Activated naive CD4-positive, alpha-beta T cell treated with anti-CD3 and anti-CD28 coated beads, Interleukin-2, amount 50 U/mL, for 16 hours (primary cell): Measurements from ENCODE around the gene CFAP77.
A peak's percentile ranks its signal among the peaks of the same experiment; 100 is the strongest.

Experiments used
- DNase-seq: peaks from one replicate; pipeline ENCODE4 v3.0.0-alpha.2; 2020

Gene CFAP77

DNA sequence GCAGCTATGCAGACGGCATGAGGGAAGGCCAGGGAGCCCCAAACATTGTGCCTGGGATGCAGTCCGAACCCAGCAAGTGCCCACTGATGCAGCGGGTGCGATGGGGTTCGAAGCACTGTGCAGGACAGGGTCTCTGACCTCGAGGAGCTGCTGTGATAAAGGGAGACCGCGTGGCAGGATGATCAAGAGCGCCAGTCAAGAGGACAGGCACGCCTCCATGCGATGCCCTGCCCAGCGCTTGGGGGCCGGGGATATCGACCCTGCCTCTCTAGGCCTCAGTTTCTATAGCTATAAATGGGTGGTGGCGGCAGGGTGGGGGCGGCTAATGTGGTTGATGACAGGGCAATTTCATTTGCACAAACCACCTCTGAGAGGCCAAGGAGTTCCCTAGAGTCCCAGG is 87.7 kb downstream of the CFAP77 start:
- no peak for DNase-seq

DNA sequence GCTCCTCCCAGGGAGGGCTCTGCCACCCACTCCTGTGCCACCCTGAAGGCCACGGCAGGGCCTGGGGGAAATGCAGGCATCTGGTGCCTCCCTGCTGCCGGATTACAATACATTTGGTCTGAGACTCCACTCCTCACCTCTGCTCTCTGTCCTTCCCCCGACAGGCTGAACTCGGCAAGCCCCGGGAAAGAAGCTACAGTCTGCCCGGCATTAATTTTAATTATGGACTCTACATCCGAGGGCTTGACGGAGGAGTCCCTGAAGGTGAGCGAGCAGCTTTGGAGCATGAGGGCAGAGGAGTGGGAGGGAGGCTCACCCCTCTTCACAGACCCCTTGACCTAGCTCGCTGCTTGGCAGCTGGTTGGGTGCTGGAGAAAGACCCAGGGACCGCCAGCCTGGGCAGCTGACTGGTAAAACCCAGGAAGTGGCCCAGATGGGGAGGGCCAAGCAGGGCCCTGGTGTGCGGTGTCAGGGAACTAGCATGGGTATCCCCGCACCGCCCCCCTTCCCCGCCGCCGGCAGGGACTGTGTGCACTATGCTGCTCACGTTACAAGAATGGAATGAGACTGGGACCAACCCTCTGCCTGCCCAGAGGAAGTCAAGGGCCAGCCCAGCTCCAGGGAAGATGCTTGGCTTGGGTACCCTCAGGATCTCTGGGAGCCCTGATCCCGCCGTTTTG is 88.7 kb downstream of the CFAP77 start:
- no peak for DNase-seq

DNA sequence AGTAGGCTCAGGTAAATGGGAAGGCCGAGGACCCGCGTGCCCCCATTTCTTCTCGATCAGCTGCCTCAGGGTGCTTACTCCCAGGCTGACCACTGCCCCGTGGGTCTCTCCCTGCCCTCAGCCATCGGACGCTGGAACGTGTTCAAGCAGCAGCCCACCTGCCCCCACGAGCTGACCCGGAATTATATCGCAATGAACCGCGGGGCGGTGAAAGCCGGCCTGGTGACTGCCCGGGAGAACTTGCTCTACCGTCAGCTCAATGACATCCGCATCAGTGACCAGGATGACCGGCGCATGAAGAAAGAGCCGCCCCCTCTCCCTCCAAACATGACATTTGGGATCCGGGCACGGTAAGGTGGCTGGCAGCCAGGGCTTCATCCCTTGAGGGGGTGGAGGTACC is 89.2 kb downstream of the CFAP77 start:
- no peak for DNase-seq

DNA sequence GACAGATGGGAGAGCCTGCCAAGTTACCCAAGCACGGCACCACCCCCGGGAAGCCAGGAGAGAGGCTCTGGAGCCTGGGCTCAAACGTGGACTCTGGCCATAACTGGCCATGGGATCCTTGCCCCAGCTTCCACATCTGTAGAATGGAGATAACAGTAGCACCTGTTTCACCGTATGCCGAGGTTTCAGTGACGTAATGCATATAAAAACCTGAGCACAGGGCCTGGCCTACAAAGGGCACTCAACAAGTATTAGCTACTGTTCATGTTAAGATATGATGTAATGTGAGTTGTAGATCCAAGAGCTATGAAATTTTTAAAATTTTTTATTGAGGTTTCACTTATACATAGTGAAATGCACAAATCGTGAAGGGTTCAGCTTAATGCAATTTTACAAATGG is 90.2 kb downstream of the CFAP77 start:
- no peak for DNase-seq

DNA sequence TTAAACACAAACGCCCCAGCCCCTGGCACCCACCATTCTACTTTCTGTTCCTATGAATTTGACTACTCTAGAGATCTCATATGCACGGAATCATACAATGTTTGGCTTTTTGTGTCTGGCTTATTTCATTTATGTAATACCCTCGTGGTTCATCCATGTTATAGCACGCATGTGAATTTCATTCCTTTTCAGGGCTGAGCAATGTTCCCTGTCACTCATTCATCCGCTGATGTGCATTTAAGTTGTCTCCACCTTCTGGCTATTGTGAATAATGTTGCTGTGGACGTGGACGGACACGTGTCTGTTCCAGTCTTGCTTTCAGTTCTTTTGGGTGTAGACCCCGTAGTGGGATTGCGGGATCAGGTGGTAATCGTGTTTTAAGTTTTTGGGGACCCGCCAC is 92.5 kb downstream of the CFAP77 start:
- DNase-seq: no peak

DNA sequence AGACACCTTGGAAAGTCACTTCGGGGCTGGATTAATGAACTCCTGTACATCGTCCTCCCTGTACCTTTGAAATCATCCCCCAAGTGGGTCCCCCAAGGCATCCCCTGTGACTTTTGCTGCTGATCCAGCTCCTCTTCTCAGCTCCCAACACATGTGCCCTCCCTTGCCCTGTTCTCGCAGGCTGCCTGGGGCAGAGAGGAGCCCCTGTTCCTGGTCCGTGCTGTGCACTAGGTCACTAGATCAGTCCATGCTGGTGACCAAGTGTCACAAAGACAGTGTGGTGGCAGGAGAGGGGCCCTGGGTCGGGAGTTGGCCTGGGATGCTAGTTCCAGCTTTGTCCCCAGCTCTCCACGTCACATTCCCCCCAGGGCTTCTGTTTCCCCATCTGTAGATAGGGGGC is 93.1 kb downstream of the CFAP77 start:
- DNase-seq: no peak

DNA sequence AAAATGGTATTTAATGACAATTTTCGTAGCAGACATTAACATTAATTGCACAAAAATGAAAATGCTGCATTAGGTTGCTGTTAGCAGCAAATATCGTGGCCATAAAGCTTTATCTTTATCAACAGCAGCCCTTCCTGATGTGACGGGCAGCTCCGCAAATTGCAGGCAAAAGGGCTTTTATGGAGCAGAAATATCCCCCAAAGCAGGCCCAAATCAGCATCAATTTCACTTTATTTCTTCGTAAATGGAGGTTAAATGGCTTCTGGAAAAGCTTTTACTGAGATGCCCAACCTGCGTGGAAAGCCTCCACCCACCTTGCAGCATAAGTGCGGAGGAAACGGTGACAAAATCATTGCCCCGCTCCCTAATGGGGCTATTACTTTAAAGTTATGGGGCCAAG is 94.5 kb downstream of the CFAP77 start:
- no peak for DNase-seq

DNA sequence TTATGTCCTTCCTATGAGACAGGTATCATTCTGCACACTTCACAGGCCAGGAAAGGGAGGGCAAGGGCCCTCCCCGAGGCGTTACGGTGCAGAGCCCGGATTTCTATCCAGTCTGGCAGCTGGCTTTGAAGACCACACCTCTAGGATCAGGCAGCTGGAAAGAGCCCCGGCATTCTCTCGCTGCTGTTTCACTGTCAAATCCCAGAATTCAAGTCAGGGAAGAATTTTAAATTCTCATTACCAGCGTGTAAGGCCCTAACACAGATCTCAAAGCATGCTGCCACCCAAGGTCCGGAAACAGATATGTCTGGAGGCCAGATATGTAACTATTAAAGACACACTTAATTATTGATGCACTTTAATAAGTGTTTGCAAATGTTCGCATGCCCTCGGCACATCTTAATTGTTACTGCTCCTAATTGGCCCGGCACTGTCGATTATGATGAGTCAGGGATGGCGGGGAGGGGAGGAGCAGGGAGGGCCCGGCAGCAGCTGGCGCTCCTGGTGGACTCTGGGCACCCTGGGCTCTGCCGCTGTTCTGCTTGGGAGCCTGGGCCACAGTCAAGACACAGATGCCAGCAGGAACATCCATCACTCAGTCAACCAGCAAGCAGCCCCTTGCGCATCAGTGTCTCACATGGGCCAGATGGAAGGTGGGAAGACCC is 96.1 kb downstream of the CFAP77 start:
- DNase-seq: no peak

DNA sequence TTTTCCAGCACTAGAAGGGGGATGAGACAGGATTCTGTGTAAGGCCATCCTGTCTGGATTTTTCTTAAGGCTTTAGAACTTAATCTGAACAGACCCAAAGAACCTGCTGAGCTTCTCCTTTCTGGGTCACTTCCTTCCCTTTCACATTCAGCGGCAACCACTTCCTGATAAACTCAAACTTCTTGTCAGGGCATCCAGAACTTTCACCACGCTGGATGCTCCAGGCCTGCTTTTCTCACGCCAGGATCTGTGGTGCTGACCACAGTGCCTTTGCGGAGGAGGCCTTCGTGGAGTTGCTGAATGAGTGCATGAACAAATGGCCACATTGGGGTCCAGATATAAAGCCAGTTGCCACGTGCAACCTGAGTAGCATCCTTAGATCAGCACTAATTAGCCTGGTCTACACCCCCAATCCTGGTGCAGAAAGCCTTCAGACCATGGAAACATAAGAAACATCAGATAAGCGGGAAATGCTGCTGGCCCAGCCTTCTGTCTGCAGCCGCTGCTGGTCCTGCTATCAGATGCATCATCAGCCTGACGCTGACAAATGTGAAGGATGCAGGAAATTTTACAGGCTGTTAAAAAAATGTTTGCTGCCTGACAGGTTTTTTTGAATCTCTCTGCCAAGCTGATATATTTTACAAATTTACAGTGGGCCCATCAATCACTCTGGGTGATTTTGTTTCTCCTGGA is 97.1 kb downstream of the CFAP77 start:
- DNase-seq: no peak

DNA sequence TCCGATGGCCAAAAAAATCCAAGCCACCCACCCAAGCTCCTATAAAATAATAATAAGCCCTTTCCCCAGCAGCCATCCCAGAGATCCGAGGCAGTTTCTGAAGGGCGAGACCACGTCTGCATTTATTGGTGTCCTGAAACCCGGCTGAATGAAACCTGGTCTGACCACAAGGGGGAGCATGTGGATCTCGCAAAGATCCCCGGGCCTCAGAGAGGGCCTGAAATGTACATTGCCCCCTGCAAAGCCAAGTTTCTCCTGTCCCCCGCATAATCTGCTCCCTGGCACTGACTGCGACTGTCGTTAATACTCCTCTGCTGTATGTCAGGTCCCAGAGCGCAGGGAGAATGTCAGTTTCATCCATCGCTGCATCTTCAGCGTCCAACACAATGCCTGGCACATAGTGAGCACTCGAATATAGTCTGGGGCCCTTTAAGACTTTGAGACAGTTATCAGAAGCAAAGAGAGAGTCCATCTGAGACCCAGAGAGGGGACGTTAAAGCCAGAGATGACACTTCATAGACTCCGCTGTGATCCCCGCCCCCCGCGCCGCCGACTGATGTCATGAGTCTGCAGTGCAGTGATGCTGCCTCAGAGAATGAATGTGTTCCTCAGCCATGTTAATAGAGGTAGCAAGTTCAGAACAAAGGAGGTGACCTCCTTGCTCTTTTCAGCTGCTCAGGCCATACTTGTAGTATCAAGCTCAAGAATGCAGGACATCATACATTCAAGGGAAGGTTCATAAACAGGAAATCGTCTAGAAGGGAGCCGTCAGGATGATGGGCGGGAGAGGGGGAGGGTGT is 97.9 kb downstream of the CFAP77 start:
- peak; percentile 67 for DNase-seq

DNA sequence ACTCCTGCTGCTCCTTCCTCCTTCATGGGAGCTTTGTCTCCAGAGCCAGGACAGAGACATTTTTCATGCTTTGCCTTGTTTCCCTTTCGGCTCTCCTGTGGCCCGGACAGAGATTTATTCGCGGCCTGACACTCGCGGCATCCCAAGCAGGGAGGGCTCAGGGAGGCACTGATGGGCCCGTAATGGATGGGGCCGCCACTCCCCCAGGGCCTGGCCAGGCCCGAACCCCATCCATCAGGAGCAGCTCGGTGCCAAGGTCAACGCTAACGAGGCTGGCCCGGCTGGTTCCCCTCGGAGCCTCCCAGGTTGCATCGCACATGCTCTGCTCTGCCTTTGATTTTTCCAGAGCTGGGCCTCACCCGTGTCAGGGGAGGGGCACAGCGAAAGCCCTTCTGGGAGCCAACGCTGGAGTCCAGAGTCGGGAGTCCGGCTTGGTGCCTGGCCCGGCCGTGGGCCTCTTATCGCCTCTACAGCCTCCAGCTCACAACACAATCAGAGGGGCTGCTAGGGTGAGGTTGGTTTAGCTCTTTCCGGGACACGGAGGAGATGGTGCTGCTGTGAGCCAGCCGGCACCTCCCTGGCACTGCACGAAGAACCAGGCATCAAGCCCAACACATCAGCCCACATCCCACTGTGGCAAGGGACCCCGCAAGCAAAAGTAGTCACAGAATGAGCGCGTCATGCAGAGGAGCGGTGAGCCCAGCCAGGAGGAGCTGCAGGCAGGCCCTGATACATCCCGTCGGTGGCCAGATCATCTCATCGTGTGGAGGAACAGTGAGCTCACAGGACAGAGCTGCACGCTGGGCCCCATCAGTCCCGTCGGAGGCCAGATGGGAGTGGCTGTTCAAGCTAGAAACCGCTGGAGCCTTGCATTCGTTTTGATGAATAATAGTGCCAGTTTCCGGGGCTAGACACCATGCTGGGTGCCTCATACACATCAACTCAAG is 100.2 kb downstream of the CFAP77 start:
- DNase-seq: no peak

DNA sequence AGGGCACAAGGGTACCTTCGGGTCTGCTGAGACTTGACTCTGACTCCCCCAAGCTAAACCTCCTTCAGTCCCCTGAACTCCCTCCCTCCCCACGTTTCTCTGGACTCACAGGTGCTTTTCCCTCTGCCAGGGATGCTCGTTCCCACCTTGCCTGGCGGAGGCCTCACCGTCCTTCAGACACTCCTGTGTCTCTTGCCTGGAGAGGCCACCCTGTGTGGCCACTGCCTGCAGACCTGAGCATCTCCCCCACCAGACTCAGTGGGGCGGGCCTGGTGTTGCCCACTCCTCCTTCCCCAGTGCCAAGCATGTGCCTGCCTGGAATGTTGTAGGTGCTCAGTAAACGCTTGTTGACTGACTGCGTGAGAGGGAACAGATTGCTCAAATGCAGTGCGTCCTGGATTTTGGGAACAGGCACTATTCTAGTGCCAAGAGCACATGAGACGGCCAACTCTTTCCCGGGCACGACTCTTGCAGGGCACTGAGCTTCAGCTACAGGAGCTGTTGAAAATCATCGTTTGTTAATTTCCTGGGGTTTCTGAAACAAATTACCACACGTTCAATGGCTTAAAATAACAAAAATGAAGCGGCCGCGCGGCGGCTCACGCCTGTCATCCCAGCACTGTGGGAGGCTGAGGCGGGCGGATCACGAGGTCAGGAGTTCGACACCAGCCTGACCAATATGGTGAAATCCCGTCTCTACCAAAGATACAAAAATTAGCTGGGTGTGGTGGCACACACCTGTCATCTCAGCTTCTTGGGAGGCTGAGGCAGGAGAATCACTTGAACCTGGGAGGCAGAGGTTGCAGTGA is 101.4 kb downstream of the CFAP77 start:
- DNase-seq: no peak

DNA sequence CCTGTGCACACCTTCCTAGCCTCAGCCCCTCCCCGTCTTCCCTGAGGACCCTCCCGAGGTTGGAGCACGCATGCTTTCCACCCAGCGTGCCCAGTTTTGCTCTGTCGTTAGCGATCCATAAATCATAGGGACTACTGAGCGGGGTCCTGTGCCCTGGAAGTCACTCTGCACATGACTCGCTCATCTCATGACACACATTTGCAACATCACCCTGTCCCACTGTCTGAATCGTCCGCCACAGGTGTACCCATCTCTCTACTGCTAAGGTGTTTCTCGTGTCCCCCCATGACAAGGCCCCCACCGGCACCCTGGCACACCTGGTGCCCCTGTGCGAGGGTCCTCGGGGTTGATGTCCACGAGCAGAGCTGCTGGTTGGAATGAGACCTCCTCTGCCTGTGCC is 103.4 kb downstream of the CFAP77 start:
- DNase-seq: no peak

DNA sequence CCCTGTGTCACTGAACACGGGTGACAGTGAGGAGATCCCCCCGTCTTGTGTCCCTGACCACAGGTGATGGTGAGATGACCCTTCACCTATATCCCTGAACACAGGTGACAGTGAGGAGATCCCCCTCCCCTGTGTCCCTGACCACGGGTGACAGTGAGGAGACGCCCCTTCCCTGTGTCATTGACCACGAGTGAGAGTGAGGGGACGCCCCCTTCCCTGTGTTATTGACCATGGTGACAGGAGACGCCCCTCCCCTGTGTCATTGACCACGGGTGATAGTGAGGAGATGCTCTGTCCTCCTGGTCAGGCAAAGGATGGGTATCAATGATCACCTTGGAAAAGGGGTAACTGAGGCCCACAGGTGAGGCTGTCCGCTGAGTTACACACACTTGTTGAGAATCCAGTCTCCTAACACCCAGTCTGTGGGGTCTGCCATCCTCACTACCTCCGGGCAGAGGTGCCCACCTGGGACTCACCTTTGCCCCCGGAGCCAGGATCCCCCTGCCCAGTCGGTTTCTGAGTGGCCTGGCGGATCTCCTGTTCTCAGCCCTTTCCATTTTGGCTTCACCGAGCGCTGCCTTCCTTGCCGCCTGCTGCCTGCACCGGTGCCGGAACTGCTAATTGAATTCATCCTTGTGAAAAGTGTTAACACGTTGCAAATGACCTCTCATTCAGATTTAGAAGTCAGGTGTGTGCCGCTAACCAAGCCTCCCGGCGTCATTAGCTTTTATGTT is 104.2 kb downstream of the CFAP77 start:
- no peak for DNase-seq

DNA sequence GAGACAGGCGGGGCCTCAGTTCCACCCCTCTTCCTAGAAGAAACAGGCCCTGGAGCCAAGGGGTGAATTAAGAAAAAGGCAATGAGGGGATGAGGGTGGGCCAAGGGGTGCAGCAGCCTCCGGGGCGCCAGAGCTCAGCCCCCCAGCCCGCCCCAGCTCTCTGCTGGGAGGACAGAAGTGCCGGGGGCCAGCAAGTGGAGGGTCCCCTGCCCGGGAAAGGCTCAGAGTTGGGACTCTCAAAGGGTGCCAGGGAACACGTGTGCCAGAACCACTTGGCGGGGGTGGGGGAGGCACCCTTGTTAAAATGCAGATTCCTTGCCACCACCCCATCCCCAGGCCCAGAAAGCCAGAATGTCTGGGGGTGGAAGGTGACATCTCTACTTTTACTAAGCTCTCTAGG is 104.8 kb downstream of the CFAP77 start:
- DNase-seq: no peak

DNA sequence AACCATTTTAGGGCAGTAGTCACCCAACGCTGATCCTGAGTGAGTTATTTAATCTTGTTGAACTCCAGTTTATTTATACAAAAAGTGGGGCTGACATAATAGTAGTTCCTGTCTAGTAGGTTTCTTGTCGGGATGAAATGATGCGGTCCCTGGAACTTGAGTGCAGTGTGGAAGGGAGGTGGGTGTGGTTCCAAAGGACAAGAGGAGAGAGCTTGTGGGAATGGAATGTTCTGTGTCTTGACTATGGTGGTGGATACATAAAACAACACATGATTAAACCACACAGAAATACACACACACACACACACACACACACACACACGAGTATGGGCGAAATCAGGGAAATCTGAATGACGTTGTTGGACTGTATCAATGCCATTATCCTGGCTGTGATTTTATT is 106.3 kb downstream of the CFAP77 start:
- DNase-seq: no peak

DNA sequence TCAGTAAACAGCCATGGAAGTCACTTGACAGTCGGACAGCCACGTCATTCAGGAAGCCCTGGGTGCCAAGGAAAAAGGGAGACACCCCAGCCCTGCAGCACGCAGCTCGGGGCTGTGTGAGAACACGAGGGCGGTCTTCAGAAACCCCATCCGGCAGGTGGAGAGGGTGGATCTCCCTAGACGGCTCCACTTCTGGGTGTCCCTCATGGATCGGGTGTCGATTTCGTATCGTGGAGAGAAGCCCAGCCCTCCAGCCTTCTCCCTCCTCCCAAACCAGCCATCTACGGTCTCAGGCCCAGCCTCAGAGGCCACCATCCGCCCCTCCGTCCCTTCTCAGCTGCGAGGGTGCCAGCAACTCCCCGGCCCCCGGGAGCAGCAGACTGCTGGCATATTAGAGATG is 106.9 kb downstream of the CFAP77 start:
- DNase-seq: no peak

DNA sequence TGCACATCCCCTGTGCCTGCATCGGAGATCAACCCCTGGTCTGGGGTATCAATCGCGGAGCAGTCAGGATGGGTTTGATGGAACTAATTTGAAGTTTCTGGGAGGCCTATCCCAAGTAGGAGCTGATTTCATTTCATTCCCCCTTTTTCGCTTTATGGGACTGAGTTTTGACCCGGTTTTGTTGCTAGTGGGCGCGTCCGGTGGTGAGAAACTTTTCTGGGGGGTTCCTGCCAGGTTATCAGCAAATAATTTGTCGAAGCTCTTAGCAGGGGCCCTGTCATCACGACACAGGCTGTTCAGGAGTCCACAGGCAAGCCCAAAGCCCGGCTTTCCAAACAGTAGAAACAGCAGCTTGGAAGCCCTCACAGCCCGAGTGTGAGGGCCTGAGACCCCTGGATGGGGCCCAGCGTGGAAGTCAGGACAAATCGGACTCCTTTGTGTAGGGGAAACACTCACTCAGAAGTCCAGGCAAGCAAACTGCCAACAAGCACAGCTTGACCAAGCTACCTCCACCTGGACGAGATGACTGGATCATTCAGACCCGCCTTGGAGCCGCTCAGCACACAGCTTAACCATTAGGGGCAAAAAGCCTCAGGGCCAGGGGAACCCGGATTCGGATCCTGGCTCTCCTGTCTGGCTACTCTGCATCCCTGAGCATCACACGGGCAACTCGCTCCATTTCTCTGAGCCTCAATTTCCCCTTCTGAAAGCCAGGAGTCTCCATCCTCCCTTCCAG is 108.0 kb downstream of the CFAP77 start:
- no peak for DNase-seq

DNA sequence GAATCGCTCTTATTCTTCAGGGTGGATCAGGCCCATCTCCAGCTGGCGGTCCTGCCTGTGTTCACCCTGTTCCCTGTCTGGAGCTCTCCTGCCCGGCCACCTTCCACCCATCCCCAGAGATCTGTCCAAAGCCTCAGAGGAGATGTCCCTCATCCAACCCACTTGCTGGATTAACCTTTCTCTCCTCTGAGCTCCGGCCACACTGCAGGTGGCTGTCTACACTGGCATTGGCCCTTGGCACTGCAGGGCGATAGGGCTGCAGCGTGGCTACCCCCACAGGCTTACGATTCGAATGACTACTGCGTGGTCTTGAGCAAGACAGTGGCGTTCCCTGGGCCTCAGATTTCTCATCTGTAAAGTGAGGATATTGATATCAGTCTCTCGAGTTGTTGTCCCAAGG is 108.6 kb downstream of the CFAP77 start:
- DNase-seq: no peak

DNA sequence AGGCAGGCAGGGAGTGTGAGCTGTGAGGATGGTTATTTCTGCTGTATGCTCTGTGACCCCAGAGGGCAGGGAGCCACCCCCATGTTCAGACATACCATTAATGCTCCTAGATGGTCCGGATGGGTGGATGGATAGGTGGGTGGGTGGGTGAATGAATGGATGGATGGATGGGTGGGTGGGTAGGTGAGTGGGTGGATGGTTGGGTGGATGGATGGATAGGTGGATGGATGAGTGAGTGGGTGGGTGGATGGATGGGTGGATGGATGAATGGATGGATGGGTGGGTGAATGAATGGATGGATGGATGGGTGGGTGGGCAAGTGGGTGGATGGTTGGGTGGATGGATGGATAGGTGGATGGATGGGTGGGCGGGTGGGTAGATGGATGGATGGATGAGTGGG is 109.0 kb downstream of the CFAP77 start:
- DNase-seq: no peak
